Gastrocnemius medialis (tissue), 4 donors: ENCODE measurements around the gene XAGE3.

Experiments used
- CTCF ChIP-seq, 5 experiments: fragments of 450-650 bp in 3 of 5; fragments of 200-600 bp in 2 of 5; sonication (generic) in 2 of 5; IDR thresholded peaks in 4 of 5; conservative IDR thresholded peaks in 1 of 5; 1 replicate in 4 of 5; 2 replicates in 1 of 5; pipeline ENCODE4 v1.5.1; 2016 to 2019; ENCODE audit warnings: antibody characterized with exemption in 5 of 5, mild to moderate bottlenecking in 3 of 5, moderate library complexity in 3 of 5
- POLR2A ChIP-seq, 2 donors: fragments of 450-650 bp; IDR thresholded peaks; one replicate each; pipeline ENCODE4 v1.6.1; 2017; ENCODE audit warnings: antibody characterized with exemption in 2 of 2, mild to moderate bottlenecking in 2 of 2, moderate library complexity in 2 of 2

- TF ChIP-seq CTCF (IDR thresholded peaks at IDR 0.05 in 4 of 5, conservative IDR thresholded peaks at IDR 0.05 in 1 of 5): no peak
- no peak for TF ChIP-seq POLR2A (IDR thresholded peaks at IDR 0.05)
Measured at GRCh38 chrX:52874661-52875060, 6.8 kb upstream of the XAGE3 start.
